Glomerular endothelial cell (primary cell): ENCODE data around the gene STK24. TPM values are rescaled to one million over a fixed set of nuclear protein-coding genes. Genes with fewer than 3 reads are reported as not detected.

ENCODE experiments used
- DNase-seq: peaks from one replicate; pipeline ENCODE4 v3.0.0-alpha.2; 2011; ENCODE audit warnings: low read depth, low spot score; ENCODE audit errors: extremely low read depth
- total RNA-seq: library from RNA; depleted of rRNA; stranded (reverse); fragments of >200 nt; gene quantifications from 2 replicates; pipeline ENCODE4 v1.2.3, GENCODE V29; 2015

STK24 gene
- total RNA-seq, 1 donor from 2014 or later = 84.1 TPM

DNA sequence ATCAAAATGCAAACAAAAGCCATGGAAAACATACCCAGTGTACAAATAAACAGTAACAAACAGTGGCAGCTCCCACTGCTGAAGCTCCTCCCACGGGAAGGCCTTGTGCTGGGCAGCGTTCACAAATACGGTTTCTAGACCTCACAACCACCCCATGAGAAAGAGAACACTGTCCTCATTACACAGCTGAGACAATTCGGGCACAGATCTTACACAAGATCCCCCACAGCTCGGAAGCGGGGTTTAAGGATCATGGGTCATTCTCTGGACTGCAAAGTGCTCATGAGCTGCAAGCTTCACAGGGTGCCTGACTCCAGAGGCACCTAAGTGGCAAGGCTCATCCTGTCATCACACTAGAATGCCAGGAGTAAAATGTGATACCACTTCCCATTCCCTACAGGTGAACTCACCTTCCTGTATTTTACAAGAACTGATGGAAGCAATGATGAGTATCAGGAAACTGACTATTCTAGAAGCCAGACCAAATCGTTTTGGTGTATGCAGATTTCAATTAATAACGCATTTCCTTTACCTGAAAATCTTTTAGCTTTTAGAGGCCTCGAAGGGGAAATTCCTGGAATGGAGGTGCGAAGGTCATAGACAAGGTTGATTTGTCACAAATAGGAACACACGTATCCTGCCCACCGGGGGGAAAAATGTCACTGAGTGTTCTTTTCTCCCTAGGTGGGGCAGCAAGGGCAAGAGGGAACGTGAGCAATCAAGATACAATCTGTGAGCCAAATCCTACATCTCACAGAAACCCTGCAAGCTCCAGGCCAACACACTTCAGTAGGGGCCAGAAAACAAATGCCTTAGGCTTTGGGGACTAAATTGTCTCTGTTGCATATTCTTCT is 41.2 kb downstream of the STK24 start:
- DNase-seq = no peak

DNA sequence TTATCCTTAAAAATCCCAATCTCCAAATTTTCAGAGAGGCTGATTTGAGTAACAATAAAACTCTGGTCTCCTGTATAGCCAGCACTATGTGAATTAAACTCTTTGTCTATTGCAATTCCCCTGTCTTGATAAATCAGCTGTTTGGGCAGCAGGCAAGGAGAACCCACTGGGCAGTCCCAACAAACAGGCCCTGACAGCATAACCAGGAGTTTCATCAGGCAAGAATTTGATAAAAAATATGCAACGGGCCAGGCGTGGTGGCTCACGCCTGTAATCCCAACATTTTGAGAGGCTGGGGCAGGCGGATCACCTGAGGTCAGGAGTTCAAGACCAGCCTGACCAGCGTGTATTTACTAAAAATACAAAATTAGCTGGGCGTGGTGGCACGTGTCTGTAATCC is 42.1 kb downstream of the STK24 start:
- no peak for DNase-seq

DNA sequence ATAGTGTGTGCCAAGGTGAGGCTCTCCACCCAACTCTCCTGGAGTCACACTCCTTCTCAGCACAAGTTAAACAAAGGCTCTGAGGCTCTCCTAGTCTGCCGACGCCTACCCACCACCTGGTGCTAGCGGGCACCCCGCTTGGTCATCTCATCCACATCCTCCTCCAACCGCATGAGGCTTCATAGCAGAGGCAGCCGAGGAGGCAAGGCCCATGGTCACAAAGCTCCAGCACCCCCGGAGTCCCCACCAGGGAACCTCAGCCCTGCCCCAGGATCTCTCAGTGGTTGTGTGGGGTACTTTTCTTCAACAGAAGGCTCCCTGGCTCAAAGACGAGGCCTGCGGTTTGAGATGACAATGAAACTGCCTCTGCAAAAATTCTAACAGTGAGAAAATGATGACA is 43.0 kb downstream of the STK24 start:
- no peak for DNase-seq

DNA sequence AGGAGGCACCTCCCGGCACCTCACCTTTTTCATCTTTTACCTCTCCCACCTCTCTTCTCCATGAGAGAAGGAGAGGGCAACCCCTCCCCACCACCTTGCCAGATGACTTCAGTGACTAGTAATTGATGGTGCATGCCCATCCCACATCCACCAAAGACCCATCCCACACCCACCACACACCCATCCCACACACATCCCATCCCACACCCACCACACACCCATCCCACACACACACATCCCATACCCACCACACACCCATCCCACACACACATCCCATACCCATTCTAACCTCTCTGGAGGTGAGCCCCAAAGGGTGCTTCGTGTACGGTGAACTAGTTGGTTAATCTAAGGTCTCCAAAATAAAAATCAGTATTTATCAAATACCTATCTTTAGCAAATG is 44.7 kb downstream of the STK24 start:
- DNase-seq = no peak

DNA sequence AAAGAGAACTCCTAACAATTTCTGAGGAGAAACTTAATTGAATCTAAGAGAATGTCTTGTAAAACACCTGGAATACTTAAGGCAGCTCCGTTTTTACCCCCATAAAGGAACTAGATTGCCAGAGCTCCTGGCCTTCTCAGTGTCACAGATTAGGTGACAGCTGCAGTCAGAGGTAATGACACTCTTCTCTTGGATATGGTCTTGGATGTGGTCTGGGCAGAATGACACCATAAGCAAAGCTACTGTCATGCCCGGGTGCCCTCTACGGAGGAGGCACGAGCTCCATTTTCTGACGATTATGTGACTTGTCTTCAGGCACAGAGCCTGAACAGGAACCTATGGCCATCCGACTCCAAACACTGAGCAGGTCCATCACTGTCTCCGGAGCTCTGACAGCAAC is 46.7 kb downstream of the STK24 start:
- no peak for DNase-seq

DNA sequence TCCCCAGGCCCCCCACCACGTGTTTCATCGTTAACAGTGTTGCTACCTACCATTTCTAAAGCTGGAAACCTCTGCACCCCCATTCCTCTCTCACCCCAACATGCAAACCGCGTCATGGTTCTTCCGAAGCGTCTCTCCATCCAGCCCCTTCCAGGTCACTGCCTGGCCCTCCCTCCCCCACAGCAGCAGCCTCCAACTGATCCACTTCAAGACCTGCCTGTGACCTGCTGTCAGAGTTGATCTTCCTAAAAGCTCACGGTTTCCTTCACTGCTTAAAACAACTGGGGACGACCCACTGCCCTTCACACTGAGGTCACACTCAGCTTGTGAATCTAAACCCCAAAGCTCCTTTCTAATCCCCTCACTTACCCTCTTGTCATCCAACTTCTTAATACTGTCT is 47.7 kb downstream of the STK24 start:
- DNase-seq = no peak

DNA sequence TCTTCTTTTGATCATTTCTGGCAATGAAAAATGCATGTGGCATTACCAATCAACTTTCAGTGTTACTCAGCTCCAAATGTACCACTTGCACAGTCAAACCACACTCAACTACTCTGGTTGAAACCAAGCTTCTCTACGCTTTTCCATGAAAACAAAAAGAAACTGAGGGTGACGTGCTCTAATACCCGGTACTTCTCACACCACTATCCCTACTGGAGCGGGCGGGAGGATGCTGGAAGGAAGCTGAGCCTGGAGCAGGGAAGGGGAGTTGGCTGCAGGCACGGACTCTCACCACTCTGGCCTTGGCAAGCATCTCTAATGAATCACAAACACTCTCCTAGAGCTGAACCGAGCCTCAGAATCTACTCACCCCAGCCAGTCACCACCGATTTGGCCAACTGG is 48.2 kb downstream of the STK24 start:
- DNase-seq = no peak

DNA sequence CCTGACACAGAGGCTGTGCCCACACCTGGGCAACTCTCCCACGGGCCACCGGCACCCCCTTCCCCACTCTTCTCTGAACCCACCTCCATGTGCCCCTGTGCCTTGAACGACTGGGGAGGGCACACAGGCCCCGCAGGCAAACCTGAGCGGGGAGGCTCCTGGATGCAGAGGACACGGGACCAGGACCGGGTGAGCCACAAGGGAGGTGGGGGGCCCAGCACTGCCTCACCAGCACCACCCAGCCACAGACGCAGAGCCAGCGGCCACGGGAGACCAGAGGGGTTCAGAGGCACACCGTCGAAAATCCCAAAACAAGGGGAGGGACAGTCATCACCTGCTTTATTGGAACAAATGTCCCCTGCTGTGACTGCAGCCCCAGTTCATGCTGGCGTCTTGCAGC is 49.4 kb downstream of the STK24 start:
- no peak for DNase-seq

DNA sequence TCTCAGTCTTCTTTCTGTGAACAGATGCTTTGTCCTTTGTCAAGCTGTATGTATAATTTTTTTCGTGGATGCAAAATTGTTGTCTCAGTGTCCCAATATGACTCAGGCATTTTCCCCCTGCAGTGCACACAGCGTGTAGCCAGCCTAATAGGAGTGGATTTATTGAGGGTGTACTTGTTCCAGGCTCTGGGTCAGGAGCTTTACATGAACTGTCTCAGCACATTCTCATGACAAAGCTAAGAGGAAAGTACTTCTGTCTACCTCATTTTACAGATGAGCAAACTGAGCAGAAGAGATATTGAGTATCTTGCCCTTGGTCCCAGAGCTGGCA is 50.8 kb downstream of the STK24 start:
- DNase-seq = no peak

DNA sequence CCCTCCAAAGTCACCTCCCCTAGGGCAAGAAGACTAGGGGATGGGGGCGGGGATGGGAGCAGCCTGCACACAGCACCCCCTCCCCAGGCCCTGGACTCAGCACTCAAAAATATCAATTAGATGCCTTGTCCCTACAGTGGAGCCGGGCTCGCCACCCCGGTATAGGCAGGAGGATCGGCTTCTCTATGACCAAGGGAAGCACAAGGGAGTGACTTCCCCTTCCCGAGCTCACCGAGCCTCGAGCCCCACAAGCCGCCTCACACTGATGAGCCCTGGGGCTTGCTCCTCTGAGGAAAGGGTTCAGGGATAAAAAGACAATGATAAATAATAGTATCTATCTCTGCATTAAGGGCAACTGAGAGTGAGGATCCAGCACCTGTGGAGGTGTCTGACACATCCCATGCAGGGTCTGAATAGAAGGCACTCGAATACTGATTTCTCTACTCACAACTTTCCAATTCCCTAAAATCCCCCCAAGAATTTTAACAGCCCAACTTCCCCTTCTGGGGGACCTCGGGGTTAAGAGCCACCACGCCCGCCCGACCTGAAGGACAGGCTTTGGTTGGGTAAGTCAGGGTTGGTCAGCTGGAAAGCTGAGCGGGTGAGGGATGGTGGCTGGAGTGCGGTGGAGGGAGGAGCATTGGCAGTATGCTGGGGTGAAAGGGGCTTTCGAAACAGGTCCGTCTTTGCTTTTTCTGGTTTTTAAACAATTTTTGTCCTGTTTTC is 51.3 kb downstream of the STK24 start:
- DNase-seq = no peak

DNA sequence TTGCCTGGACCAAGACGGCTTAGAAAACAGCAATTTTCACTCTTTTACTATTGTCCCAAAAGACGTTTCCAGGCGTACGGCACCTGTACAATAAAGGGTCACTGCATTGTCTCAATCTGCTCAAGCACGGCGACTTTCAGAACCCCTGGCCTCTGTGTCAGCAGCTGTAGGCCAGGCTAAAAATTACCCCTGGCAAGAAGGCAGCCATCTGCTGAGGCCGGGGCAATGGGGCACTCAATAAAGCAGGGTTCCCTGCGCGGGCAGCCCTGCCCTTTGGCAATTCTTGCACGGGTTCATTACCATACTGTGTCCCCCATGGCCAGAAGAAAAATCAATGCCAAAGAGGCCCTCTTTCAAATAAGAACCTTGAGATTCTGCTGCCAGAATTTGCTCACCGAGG is 52.1 kb downstream of the STK24 start:
- no peak for DNase-seq

DNA sequence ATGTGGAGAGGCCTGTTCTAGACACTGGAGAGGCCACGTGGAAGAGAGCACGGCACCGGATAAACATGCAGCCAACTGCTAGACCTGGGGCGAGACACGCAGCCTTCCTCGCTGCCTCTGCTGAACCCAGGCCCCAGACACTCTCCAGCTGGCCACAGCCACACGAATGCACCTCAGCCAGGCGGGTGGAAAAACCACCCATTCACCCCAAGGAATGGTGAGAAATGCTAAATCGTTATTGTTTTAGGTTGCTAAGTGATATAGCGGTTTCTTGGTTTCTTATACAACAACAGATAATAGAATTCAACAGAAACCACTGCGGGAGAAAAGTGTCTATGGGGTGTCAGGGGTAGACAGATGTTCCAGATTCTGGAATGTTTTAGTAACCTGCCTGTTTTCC is 52.5 kb downstream of the STK24 start:
- no peak for DNase-seq

DNA sequence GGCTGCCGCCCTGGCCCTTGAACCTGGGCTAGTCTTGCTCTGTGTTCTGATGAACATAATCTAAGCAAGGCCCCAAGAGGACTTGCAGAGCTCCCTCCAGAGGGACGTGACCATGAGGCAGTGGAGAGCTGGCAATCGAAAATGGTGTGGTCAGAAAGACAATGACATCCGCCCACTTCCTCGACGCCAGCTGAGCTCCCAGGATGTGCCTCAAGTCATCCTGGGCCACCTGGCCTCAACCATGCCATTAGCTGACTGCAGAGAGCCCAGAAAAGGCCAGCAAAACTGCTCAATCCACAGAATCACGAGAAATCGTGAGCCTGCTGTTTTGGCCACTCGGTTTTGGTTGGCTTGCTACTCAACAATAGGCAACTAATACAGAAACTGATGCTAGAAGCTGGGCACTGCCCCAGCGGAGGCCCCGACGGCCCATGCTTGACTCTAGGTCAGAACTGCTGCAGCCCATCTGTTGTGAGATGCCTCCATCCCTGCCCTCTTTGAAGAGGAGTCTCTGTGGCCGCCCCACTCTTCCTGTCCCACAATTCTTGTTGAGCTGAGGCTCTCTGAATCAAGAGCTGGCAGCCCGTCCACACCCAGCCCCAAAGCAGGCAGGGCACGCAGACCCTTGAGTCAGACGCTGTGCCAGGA is 53.3 kb downstream of the STK24 start:
- no peak for DNase-seq

DNA sequence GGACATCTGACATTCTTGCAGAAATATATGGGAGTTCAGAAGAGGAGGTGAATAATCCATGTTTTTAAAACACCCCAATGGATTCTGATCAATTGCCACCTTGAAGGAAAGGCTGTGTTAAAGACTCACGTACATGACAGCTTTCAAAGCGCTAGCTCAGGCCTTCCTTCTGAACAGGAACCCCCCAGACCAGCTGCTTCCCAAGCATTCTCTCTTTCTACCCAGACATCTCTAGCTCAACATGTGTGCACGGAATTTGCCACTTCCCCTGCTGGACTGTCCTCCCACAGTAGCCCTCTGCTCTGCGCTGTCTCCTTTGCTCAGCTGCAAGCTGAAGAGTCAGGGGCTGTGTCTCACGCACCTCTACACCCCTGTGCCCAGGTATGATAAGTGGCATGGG is 54.5 kb downstream of the STK24 start:
- DNase-seq = no peak

DNA sequence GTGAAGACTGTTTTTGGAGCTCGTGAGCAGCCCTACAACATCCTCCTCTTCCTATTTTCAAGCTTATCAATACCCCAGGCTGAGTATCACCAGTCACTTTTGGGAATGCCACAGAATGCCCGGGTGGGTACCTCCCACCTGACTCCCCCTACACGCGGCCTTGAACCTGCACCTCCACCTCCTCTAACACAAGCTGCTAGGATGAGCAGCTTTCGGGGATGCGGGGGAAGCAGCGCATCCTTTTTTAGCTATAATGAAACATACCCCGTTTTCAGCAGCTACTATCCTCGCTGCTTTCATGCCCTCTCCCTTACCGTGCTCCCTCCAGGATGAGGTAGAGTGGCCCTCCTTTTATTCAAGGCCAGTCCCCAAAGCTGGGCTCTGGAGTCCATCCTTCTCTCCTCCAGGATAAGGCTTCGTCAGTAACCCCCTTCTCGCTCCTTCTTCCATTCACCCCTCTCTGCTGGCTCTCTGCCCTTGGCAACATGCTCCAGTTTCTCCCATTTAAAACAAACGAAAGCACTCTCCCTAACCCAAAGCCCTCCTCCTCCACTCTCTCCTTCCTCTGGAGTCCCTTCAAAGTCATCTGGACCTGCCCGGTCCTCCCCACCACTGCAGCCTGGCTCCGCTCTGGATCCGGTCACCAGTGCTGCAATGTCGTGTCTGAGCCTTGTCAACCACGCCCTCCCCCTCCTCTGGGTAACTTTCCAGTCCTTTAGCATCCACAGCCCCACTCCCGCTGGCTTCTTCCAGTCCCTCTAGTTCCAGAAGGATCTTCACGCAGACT is 55.3 kb downstream of the STK24 start:
- DNase-seq = no peak

DNA sequence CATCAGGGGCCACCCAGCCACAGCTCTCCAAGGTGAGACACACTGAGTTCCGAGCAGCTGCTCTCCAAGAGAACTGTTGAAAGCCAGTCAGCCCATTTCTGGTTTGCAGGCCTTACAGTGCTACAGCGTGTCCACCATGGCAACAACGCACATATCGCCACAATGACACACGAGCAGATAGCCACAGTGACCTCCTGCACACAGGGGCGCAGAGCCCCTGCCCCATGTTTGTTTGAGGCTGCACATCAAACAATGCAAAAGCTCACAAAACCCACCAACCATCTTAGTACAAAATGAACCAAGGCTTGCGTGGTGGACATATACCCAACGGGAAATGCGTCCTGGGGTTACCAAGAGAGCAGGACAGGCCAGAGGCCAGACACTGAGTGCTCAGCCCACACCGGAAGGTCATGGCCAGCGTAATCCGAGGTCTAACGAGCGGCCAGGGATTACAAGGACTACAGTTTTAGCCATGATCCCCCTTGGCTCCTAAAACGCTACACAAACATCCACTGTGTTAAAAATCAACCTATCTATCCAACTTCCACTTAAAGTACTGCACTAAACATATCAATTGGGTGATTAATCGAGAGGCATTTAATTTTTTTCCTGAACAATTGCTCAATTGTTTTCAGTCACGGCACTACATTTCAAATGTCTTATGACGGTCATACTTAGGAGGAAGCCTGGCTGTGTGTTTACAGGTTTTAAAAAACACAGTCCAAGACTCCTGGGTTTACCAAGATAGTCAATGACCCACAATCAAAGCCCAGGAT is 56.0 kb downstream of the STK24 start:
- DNase-seq = no peak

DNA sequence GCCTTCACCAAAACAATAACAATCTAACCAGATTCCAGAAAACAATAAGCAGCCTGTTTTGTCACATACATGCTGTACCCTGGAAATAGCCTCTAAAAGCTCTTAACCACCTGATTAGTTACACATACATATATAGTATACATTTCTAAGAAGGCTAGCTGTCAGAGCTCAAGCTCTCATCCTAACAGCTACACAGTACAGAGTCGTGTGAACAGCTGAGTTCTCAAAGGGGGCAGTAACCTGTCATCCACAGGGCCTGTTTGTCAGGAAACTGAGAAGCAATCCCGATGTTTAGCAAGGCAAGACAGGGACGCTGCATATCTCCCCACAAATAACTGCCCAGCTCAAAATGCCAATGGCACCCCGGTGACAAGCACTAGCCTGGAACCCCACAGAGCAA is 56.9 kb downstream of the STK24 start:
- DNase-seq = no peak

DNA sequence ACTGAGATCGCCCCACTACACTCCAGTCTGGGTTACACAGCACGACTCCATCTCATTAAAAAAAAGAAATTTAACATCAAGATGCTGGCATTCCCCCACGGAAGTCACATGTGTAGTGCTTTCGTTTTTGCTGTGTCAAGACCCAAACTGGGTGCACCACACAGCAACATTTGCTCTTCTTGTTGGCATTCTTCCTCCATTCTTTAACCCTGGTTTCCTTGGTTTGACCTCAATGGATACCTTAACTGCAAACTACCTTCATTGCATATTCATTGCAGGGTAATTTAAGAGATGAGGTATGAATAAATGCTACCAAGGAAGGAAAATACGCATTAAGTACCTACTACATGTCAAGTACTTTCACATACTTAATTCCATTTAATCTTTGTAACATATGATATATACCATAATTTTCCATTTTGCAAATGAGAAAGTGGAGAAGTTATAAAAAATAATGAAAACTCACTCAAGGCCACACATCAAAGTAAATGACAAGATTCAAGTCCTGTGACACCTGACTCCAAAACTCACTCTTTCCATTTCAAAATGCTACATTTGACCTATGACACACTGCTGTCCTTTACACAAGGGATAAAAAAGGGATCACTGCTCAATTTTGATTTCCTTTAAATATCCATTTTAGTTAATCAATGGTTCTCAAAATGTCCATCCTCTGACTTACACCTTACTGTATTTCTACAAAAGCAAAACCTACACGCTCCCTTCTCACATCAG is 59.2 kb downstream of the STK24 start:
- DNase-seq = no peak

DNA sequence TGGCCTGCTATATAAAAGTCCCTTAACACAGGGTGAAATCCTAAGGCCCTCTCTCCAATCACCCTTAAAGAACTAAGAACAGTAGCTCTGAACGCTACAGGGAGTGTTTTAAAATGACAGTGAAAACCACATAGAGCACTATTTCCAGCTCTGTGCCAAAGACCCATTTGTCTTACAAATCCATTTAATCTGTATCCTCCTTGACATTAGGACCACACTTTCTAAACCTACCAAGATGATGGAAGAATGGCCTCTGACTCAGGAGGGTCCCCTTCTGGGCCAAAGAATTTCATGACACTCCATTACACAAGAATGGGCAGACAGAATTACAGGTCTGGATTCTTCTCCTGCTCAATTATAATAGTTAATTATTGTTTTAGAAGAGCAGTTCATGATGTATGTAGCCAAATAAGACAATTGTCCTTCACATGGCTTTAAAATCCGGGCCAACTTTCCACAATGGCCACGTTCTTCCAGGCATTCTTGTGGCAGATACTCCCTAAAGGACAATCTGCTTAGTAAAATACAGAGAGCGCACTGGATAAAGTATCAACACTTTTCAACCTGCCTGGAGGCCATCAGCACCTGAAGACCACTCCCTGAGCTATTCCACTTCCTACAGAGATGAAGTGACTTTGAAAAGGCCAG is 61.0 kb downstream of the STK24 start:
- DNase-seq = no peak
